Liver (tissue), 9 donors: Measurements from ENCODE around the gene HIVEP3. TPM values are rescaled to one million over a fixed set of nuclear protein-coding genes. Genes with fewer than 3 reads are reported as not detected.

ENCODE experiments used
- DNase-seq: peaks from one replicate; pipeline ENCODE4 v3.0.0-alpha.2; 2017; ENCODE audit warnings: low spot score
- H3K27ac ChIP-seq, 2 donors: one replicate each; pipeline ENCODE4 v1.7.0; 2013; ENCODE audit warnings: inconsistent platforms in 2 of 2, low read length in 2 of 2, control low read depth in 1 of 2, low read depth in 1 of 2, mild to moderate bottlenecking in 1 of 2
- H3K27me3 ChIP-seq, 4 donors: one replicate each; pipeline versions ENCODE4 v1.6.1 to v1.7.0; 2013; ENCODE audit warnings: low read length in 3 of 4, inconsistent platforms in 1 of 4, mild to moderate bottlenecking in 1 of 4, moderate library complexity in 1 of 4; ENCODE audit not compliant: control insufficient read depth in 4 of 4, insufficient read depth in 4 of 4
- H3K36me3 ChIP-seq, 4 donors: one replicate each; pipeline versions ENCODE4 v1.6.1 to v1.7.0; 2013; ENCODE audit warnings: low read length in 3 of 4, mild to moderate bottlenecking in 3 of 4, low read depth in 1 of 4, moderate library complexity in 1 of 4; ENCODE audit not compliant: control insufficient read depth in 4 of 4, insufficient read depth in 3 of 4
- H3K4me1 ChIP-seq, 4 donors: one replicate each; pipeline versions ENCODE4 v1.6.1 to v1.7.0; 2013; ENCODE audit warnings: low read length in 3 of 4, mild to moderate bottlenecking in 3 of 4, moderate library complexity in 1 of 4; ENCODE audit not compliant: control insufficient read depth in 4 of 4, insufficient read depth in 4 of 4
- H3K4me3 ChIP-seq, 3 donors: one replicate each; pipeline versions ENCODE4 v1.6.1 to v1.7.0; 2013; ENCODE audit warnings: low read length in 3 of 3, control low read depth in 1 of 3, low read depth in 1 of 3, mild to moderate bottlenecking in 1 of 3
- H3K9ac ChIP-seq, 2 donors: one replicate each; pipeline ENCODE4 v1.7.0; 2013; ENCODE audit warnings: low read length in 2 of 2, mild to moderate bottlenecking in 2 of 2, moderate library complexity in 2 of 2, control low read depth in 1 of 2, low read depth in 1 of 2
- H3K9me3 ChIP-seq, 4 donors: one replicate each; pipeline versions ENCODE4 v1.6.1 to v1.7.0; 2013; ENCODE audit warnings: low read length in 3 of 4; ENCODE audit not compliant: control insufficient read depth in 4 of 4
- EGR1 ChIP-seq, 2 donors: IDR thresholded peaks; 2 replicates each; pipeline ENCODE4 v1.6.1; 2016 to 2018; ENCODE audit warnings: antibody characterized with exemption in 2 of 2, low read depth in 2 of 2
- FOXA1 ChIP-seq: IDR thresholded peaks from 2 replicates; pipeline ENCODE4 v1.6.1; 2016; ENCODE audit warnings: antibody characterized with exemption
- FOXA2 ChIP-seq: IDR thresholded peaks from 2 replicates; pipeline ENCODE4 v1.6.1; 2016; ENCODE audit warnings: antibody characterized with exemption
- GABPA ChIP-seq, 2 donors: IDR thresholded peaks in 1 of 2; conservative IDR thresholded peaks in 1 of 2; 2 replicates each; pipeline ENCODE4 v1.6.1; 2016; ENCODE audit warnings: antibody characterized with exemption in 2 of 2, mild to moderate bottlenecking in 1 of 2, moderate library complexity in 1 of 2
- HNF4A ChIP-seq, 2 donors: conservative IDR thresholded peaks; 2 replicates each; pipeline ENCODE4 v1.6.1; 2016; ENCODE audit warnings: antibody characterized with exemption in 2 of 2, mild to moderate bottlenecking in 2 of 2
- HNF4G ChIP-seq: IDR thresholded peaks from 2 replicates; pipeline ENCODE4 v1.6.1; 2016; ENCODE audit warnings: antibody characterized with exemption
- JUND ChIP-seq, 2 donors: IDR thresholded peaks; 2 replicates each; pipeline ENCODE4 v1.6.1; 2016; ENCODE audit warnings: antibody characterized with exemption in 2 of 2
- NR2F2 ChIP-seq: IDR thresholded peaks from 2 replicates; pipeline ENCODE4 v1.6.1; 2016; ENCODE audit warnings: antibody characterized with exemption
- RAD21 ChIP-seq, 2 donors: IDR thresholded peaks; 2 replicates each; pipeline ENCODE4 v1.6.1; 2016; ENCODE audit warnings: antibody characterized with exemption in 2 of 2, mild to moderate bottlenecking in 2 of 2
- RXRA ChIP-seq, 2 donors: IDR thresholded peaks; 2 replicates each; pipeline ENCODE4 v1.6.1; 2017 to 2018; ENCODE audit warnings: antibody characterized with exemption in 2 of 2, mild to moderate bottlenecking in 1 of 2
- SP1 ChIP-seq: IDR thresholded peaks from 2 replicates; pipeline ENCODE4 v1.6.1; 2018; ENCODE audit warnings: antibody characterized with exemption, mild to moderate bottlenecking
- TAF1 ChIP-seq: conservative IDR thresholded peaks from 2 replicates; pipeline ENCODE4 v1.6.1; 2016; ENCODE audit warnings: antibody characterized with exemption, mild to moderate bottlenecking
- YY1 ChIP-seq: IDR thresholded peaks from 2 replicates; pipeline ENCODE4 v1.6.1; 2016; ENCODE audit warnings: antibody characterized with exemption, mild to moderate bottlenecking
- WGBS: extraction: QIAGEN DNeasy Blood & Tissue Kit; methylation state at CpG from one replicate; pipeline ENCODE4 v1.1.7; 2013; 5-methylcytosine and 5-hydroxymethylcytosine counted together
- polyA plus RNA-seq, 2 donors: library from polyadenylated mRNA; stranded (reverse) in 1 of 2; unstranded in 1 of 2; fragments of 200-250 nt in 1 of 2; fragments of >200 nt in 1 of 2; fragmentation: Nextera tagmentation in 1 of 2; extraction: Ambion mirVana in 1 of 2; gene quantifications; one replicate each; pipeline versions ENCODE4 v1.2.1 to v1.2.3, GENCODE V29; 2013 to 2015
- total RNA-seq, 2 donors: library from RNA; depleted of rRNA; stranded (reverse); fragments of >200 nt; gene quantifications; one replicate each; pipeline ENCODE4 v1.2.3, GENCODE V29; 2014
- TF ChIP-seq, protein P1 (sequence below): IDR thresholded peaks from 2 replicates; pipeline ENCODE4 v1.6.1; 2016; ENCODE audit warnings: antibody characterized with exemption, mild to moderate bottlenecking
- TF ChIP-seq, protein P2 (sequence below): fragments of 150-350 bp; IDR thresholded peaks from 2 replicates; pipeline ENCODE4 v1.5.1; 2017; ENCODE audit warnings: improper control_type of control experiment, low read depth, low read length; ENCODE audit not compliant: missing input control
- TF ChIP-seq, protein P3 (sequence below): IDR thresholded peaks from 2 replicates; pipeline ENCODE4 v1.6.1; 2016; ENCODE audit warnings: antibody characterized with exemption
- TF ChIP-seq, protein P4 (sequence below): IDR thresholded peaks from 2 replicates; pipeline ENCODE4 v1.6.1; 2016; ENCODE audit warnings: antibody characterized with exemption
- TF ChIP-seq, protein P5 (sequence below): IDR thresholded peaks from 2 replicates; pipeline ENCODE4 v1.6.1; 2016; ENCODE audit warnings: antibody characterized with exemption
- donor health status: healthy.
- donor health status: healthy.
- donor health status: healthy.
- donor health status: healthy.
- donor health status: healthy.

The HIVEP3 gene
- total and polyA plus RNA-seq, 4 donors = 0.93 to 1.6 (median 1.4) TPM

DNA sequence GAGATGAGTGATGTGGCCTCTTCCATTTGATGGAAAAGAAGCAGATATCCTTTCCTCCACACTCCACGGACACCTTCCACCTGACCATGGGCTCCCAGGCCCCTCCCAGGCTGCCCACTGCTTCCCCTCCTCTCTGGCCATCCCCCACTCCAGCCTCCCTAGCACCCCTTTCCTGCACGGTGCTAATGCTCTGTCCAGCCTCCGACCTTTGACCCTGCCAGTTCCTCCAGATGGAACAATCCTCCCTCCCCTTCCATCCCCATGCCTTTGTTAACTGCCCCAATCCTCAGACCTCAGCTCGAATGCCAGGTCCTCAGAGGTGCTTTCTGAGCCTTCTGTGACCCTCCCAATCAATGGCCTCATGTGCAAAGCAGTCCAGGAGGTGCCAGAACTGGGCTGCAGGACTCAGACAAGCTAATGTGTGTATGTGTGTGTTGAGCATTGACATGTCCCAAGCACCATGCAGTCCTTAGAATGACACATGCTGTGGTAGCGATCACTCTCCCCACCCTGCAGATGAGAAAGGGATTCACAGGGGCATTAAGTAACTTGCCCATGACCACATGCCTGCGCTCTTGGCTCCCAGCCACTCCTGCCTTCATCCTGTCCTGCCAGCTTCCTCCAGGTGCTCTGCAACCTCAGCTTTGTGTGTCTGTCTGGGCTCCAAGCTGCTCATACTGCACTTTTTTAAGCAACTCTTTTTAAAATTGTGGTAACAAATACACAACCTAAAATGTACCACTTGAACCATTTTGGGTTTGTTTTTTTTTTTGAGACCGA is 370.8 kb downstream of the HIVEP3 start:
- TF ChIP-seq FOXA1 (no peak), HNF4G (no peak), GABPA (IDR thresholded peaks at IDR 0.05 in 1 of 2, conservative IDR thresholded peaks at IDR 0.05 in 1 of 2) (no peak), YY1 (no peak), HNF4A (conservative IDR thresholded peaks at IDR 0.05) (no peak), NR2F2 (no peak), RAD21 (IDR thresholded peaks at IDR 0.05) (no peak), TAF1 (no peak), RXRA (IDR thresholded peaks at IDR 0.05) (no peak), JUND (IDR thresholded peaks at IDR 0.05) (no peak), FOXA2 (no peak), EGR1 (IDR thresholded peaks at IDR 0.05; ENCODE audit: low read depth in 2 of 2) (no peak), SP1 (no peak)
- TF ChIP-seq, protein P1, sequence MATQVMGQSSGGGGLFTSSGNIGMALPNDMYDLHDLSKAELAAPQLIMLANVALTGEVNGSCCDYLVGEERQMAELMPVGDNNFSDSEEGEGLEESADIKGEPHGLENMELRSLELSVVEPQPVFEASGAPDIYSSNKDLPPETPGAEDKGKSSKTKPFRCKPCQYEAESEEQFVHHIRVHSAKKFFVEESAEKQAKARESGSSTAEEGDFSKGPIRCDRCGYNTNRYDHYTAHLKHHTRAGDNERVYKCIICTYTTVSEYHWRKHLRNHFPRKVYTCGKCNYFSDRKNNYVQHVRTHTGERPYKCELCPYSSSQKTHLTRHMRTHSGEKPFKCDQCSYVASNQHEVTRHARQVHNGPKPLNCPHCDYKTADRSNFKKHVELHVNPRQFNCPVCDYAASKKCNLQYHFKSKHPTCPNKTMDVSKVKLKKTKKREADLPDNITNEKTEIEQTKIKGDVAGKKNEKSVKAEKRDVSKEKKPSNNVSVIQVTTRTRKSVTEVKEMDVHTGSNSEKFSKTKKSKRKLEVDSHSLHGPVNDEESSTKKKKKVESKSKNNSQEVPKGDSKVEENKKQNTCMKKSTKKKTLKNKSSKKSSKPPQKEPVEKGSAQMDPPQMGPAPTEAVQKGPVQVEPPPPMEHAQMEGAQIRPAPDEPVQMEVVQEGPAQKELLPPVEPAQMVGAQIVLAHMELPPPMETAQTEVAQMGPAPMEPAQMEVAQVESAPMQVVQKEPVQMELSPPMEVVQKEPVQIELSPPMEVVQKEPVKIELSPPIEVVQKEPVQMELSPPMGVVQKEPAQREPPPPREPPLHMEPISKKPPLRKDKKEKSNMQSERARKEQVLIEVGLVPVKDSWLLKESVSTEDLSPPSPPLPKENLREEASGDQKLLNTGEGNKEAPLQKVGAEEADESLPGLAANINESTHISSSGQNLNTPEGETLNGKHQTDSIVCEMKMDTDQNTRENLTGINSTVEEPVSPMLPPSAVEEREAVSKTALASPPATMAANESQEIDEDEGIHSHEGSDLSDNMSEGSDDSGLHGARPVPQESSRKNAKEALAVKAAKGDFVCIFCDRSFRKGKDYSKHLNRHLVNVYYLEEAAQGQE = no peak
- TF ChIP-seq, protein P2, sequence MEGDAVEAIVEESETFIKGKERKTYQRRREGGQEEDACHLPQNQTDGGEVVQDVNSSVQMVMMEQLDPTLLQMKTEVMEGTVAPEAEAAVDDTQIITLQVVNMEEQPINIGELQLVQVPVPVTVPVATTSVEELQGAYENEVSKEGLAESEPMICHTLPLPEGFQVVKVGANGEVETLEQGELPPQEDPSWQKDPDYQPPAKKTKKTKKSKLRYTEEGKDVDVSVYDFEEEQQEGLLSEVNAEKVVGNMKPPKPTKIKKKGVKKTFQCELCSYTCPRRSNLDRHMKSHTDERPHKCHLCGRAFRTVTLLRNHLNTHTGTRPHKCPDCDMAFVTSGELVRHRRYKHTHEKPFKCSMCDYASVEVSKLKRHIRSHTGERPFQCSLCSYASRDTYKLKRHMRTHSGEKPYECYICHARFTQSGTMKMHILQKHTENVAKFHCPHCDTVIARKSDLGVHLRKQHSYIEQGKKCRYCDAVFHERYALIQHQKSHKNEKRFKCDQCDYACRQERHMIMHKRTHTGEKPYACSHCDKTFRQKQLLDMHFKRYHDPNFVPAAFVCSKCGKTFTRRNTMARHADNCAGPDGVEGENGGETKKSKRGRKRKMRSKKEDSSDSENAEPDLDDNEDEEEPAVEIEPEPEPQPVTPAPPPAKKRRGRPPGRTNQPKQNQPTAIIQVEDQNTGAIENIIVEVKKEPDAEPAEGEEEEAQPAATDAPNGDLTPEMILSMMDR = no peak
- TF ChIP-seq, protein P3, sequence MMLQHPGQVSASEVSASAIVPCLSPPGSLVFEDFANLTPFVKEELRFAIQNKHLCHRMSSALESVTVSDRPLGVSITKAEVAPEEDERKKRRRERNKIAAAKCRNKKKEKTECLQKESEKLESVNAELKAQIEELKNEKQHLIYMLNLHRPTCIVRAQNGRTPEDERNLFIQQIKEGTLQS = no peak
- TF ChIP-seq, protein P4, sequence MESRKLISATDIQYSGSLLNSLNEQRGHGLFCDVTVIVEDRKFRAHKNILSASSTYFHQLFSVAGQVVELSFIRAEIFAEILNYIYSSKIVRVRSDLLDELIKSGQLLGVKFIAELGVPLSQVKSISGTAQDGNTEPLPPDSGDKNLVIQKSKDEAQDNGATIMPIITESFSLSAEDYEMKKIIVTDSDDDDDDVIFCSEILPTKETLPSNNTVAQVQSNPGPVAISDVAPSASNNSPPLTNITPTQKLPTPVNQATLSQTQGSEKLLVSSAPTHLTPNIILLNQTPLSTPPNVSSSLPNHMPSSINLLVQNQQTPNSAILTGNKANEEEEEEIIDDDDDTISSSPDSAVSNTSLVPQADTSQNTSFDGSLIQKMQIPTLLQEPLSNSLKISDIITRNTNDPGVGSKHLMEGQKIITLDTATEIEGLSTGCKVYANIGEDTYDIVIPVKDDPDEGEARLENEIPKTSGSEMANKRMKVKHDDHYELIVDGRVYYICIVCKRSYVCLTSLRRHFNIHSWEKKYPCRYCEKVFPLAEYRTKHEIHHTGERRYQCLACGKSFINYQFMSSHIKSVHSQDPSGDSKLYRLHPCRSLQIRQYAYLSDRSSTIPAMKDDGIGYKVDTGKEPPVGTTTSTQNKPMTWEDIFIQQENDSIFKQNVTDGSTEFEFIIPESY = no peak
- TF ChIP-seq, protein P5, sequence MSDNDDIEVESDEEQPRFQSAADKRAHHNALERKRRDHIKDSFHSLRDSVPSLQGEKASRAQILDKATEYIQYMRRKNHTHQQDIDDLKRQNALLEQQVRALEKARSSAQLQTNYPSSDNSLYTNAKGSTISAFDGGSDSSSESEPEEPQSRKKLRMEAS = no peak
- Histone ChIP-seq H3K36me3 (no peaks in the 10 kb centered on the region), H3K27ac (no peak overlapping the region), H3K4me1 (no peaks in the 10 kb centered on the region), H3K4me3 (no peak overlapping the region), H3K27me3 (no peaks in the 10 kb centered on the region), H3K9ac (no peak overlapping the region), H3K9me3 (no peaks in the 10 kb centered on the region)
- no peak for DNase-seq
- 80% methylated on average over 7 of the region's 7 CpGs for WGBS
